ENCODE data around the gene BAZ1B. TPM values are rescaled to one million over a fixed set of nuclear protein-coding genes. Genes with fewer than 3 reads are reported as not detected.
A peak's percentile ranks its signal among the peaks of the same experiment; 100 is the strongest.
"Not testable (repeated sequence)": the region's sequence is repeated elsewhere in the genome, so short reads cannot be mapped to it uniquely, and the experiment has no call there.

Gene BAZ1B
- total and polyA plus RNA-seq, 9 donors, result 33.4 to 89.7 (median 58.7) TPM

DNA sequence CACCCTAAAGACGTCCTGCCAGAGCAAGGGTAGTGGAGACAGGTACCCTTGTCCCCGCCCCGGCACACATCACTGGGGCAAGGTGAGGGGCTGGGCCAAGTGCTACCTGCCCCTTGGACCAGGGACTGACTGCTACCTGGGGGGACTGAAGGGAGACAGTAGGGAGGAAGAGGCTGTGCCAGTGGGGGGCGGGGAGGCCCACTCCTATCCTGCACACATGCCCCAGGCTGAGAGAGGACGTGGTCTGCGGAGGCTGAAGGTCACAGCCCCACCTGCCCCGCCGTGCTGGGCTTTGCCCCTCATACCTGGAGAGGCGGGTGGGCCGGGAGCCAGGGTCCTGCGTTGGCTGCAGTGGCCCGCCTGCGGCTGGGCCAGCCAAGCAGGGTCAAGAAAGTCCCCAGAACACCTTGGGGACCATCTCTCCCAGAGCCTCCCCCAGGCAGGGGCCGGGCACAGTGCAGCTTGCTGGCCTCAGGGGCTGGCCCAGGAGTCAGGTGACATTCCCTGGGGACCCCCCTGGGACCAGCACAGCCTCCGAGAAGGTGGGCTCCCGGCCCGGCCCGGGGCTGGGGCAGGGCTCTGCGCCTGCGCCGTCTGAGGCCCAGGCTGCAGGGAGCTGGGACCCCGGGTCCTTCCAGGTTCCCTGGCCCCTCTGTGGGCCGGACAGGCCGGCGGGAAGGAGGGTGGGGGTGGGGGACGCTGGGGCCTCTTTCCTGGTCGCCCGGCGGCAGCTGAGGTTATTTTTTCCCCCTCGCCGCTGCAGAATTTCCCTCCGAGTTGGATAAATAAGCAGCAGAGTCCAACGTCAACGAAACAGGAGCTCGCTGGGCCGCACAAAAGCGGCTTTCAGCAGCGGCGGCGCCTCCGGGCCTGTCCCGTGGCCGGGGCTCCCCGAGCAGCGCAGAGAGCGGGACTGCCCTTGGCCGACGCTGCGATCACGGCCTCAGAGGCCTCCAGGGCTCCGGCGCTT, 98.3 kb downstream of the BAZ1B start:
- intact Hi-C loops (cut with DNase I), result no loop called here
- Histone ChIP-seq H3K9me3 (no peaks in the 10 kb centered on the region), H3K4me1 (ENCODE audit: insufficient read depth) (peaks cover 3% of the 10 kb centered on the region), H3K27me3 (no peaks in the 10 kb centered on the region), H3K27ac (no peak overlapping the region), H3K4me3 (no peak overlapping the region), H3K36me3 (no peaks in the 10 kb centered on the region)
- DNase-seq, result peak in 2 of 5 donors; percentile 35 to 61
- 24 to 28% (median 26%) methylated on average over 48 to 52 of the region's 52 CpGs for WGBS, 3 donors
- TF ChIP-seq POLR2A (IDR thresholded peaks at IDR 0.05), result no peak
- TF ChIP-seq EP300 (IDR thresholded peaks at IDR 0.05), result no peak

DNA sequence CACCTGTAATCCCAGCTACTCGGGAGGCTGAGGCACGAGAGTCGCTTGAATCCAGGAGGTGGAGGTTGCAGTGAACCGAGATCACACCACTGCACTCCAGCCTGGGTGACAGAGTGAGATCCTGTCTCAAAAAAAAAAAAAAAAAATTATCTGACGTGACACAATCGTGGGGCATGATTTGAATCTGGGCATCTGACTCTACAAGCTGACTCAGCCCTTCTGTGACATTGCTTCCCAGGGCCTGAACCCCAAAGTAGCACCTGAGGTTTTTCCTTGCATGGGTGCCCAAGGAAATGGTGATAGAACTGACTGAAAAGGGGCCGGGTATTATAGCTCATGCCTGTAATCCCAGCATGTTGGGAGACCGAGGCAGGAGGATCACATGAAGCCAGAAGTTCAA, 101.5 kb downstream of the BAZ1B start:
- WGBS, 3 donors, result 67 to 73% (median 72%) methylated on average over 8 of the region's 8 CpGs
- DNase-seq; H3K4me1 ChIP-seq (ENCODE audit: insufficient read depth); H3K4me3 ChIP-seq; H3K27me3 ChIP-seq; H3K36me3 ChIP-seq; intact Hi-C loops (cut with DNase I); H3K27ac ChIP-seq; H3K9me3 ChIP-seq: not testable (repeated sequence)

DNA sequence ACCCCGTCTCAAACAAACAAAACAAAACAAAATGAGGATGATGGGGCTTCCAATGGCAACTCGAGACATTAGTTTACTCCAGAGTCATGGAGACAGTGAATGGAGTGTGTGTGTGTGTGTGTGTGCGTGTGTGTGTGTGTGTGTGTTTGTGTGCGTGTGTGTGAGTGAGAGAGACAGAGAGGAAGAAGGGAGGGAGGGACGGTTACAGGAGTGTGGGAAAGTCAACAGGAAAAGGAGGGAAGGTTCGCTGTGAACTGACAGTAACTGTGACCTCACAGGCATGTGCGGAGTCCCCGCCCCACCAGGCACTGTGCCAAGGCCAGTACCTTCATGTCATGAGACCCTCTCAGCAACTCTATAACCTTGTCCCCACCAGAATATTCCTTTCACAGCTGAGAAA, 102.1 kb downstream of the BAZ1B start:
- H3K9me3 ChIP-seq; H3K27ac ChIP-seq; intact Hi-C loops (cut with DNase I); H3K4me1 ChIP-seq (ENCODE audit: insufficient read depth); H3K4me3 ChIP-seq; H3K36me3 ChIP-seq; H3K27me3 ChIP-seq: not testable (repeated sequence)
- WGBS, 3 donors, result 15 to 25% (median 19%) methylated on average over 8 of the region's 8 CpGs
- peak in 2 of 5 donors; percentile 42 to 68 for DNase-seq

DNA sequence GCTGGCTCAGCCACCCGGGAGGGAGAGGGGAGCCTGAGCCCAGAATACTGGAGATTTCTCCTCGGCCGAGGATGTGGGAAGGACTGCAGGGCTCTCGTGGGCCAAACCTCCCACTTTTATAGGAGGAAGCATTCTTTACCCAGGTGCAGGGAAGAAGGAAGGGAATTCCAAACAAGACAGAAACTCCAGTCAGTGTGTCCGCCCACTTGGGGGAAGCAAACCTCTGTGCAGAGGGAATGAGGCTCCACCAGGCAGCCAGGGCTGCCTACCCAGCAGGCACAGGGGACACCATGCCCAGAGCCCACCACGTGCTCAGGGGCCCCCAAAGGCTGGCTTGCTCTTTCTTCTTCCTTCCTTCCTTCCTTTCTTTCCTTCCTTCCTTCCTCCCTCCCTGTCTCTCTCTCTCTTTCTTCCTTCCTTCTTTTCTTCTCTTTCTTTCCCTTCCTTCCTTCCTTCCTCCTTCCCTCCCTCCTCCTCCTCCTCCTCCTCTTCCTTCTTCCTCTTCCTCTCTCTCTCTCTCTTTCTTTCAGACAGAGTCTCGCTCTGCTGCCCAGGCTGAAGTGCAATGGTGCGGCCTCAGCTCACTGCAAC, 103.9 kb downstream of the BAZ1B start:
- no peak for DNase-seq
- no peaks in the 10 kb centered on the region for H3K36me3 ChIP-seq
- H3K27me3 ChIP-seq, result no peaks in the 10 kb centered on the region
- H3K4me3 ChIP-seq, result no peak overlapping the region
- WGBS, 3 donors, result 56 to 57% (median 57%) methylated on average over 8 of the region's 8 CpGs
- H3K27ac ChIP-seq, result no peak overlapping the region
- intact Hi-C loops (cut with DNase I), result no loop called here
- TF ChIP-seq POLR2A (IDR thresholded peaks at IDR 0.05) (no peak), EP300 (IDR thresholded peaks at IDR 0.05) (no peak)
- TF ChIP-seq, protein P1, sequence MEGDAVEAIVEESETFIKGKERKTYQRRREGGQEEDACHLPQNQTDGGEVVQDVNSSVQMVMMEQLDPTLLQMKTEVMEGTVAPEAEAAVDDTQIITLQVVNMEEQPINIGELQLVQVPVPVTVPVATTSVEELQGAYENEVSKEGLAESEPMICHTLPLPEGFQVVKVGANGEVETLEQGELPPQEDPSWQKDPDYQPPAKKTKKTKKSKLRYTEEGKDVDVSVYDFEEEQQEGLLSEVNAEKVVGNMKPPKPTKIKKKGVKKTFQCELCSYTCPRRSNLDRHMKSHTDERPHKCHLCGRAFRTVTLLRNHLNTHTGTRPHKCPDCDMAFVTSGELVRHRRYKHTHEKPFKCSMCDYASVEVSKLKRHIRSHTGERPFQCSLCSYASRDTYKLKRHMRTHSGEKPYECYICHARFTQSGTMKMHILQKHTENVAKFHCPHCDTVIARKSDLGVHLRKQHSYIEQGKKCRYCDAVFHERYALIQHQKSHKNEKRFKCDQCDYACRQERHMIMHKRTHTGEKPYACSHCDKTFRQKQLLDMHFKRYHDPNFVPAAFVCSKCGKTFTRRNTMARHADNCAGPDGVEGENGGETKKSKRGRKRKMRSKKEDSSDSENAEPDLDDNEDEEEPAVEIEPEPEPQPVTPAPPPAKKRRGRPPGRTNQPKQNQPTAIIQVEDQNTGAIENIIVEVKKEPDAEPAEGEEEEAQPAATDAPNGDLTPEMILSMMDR (IDR thresholded peaks at IDR 0.05), result no peak
- no peaks in the 10 kb centered on the region for H3K9me3 ChIP-seq
- peaks cover 3% of the 10 kb centered on the region for H3K4me1 ChIP-seq (ENCODE audit: insufficient read depth)

DNA sequence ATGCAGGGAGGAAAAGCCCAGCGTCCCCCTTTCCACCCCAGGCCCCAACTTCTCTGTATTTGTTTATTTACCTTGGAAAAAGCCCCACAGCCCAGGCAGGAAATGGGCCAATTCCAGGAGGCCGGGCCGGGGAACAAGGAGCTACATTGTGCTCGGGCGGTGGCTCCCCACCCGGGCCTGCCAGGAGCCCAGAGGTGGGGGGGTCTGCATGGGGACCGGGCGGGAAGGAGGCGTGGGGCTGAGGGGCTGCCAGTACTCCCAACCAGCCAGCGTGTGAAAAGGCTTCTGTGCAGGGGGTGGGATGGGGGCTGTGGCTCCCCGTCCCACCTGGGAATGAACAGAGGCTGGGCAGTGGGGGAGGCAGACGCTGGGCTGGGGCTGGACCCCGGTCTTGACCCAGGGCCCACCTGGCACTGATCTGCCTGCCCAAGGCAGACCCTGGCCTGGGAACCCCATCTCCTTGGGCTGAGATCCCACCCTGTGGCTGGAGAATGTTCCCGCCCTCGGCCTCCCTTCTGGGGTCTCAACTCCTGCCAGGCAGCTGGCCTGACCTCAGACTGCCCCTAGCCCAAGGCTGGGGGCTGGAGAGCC, 111.5 kb downstream of the BAZ1B start:
- H3K4me1 ChIP-seq (ENCODE audit: insufficient read depth); intact Hi-C loops (cut with DNase I); H3K36me3 ChIP-seq; H3K27me3 ChIP-seq; DNase-seq; H3K4me3 ChIP-seq; H3K9me3 ChIP-seq; H3K27ac ChIP-seq: not testable (repeated sequence)
- WGBS, 3 donors, result 12 to 24% (median 15%) methylated on average over 11 to 15 of the region's 15 CpGs

DNA sequence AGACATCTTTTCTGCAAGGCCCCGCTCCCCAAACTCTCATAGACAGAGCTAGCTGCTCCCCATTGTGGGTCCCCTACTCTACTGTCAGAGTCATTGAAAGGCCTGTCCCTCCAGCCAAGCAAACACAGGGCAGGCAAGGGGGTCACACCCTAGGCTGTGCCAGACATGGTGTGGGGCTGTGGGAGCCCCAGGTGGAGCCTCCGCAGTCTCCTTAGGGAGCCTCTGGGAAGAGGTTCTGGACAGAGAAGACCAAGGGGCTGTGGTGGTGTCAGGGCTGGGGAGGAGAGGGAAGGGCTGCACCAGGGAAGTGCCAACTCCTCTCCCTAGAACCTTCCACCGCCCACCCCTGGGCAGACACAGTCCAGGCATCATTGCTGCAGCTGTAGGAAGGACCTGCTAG, 117.2 kb downstream of the BAZ1B start:
- intact Hi-C loops (cut with DNase I); H3K27ac ChIP-seq; H3K27me3 ChIP-seq; DNase-seq; H3K4me3 ChIP-seq; H3K4me1 ChIP-seq (ENCODE audit: insufficient read depth); H3K9me3 ChIP-seq; H3K36me3 ChIP-seq: not testable (repeated sequence)
- WGBS, 3 donors, result 83 to 98% (median 94%) methylated on average over 3 of the region's 3 CpGs

DNA sequence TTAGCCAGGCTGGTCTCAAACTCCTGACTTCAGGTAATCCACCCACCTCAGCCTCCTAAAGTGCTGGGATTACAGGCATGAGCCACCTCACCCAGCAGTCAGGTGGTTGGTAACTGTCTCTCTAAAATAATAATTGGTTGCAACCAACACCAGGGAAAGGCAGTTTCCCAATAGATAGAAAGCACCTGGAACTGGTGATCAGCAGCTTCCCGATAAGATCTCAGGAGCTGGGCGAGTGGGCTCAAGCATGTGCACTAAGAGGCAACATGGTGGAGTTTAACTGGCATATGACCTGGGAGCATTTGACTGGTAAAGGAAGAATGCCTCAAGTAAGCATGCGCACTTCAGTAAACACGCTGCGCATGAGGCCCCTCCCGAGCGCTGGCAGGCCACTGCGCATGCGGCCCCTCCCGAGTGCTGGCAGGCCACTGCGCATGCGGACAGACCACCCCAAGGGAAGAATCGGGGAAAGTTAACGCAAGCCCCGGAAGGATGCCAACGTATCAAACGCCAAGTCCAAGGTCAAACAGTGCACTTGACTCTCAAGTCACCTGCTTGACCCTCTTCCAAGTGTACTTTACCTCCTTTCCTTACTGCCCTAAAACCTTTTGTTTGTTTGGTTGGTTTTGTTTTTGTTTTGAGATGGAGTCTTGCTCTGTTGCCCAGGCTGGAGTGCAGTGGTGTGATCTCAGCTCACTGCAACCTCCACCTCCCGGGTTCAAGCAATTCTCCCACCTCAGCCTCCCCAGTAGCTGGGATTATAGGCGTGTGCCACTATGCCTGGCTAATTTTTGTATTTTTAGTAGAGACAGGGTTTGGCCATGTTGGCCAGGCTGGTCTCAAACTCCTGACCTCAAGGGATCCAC, 122.7 kb downstream of the BAZ1B start:
- H3K4me1 ChIP-seq (ENCODE audit: insufficient read depth); H3K4me3 ChIP-seq; H3K27me3 ChIP-seq; H3K36me3 ChIP-seq; H3K9me3 ChIP-seq; H3K27ac ChIP-seq: not testable (repeated sequence)
- peak; percentile 70 to 89 (median 78) for DNase-seq
- intact Hi-C loops (cut with DNase I), result loop anchor here in 1 of 4 donors (5.0 kb wide), 1 partner anchor 1852 kb away; no protein-coding TSS in a partner anchor
- WGBS, 3 donors, result 30 to 49% (median 31%) methylated on average over 19 of the region's 19 CpGs

Measured in ovary (tissue), 9 donors.